ENCODE results near the gene DCDC1. TPM values are rescaled to one million over a fixed set of nuclear protein-coding genes. Genes with fewer than 3 reads are reported as not detected.
"Not testable (repeated sequence)": the region's sequence is repeated elsewhere in the genome, so short reads cannot be mapped to it uniquely, and the experiment has no call there.

Gene DCDC1
- total RNA-seq, 1 donor from 2014 or later = 0.93 TPM

DNA sequence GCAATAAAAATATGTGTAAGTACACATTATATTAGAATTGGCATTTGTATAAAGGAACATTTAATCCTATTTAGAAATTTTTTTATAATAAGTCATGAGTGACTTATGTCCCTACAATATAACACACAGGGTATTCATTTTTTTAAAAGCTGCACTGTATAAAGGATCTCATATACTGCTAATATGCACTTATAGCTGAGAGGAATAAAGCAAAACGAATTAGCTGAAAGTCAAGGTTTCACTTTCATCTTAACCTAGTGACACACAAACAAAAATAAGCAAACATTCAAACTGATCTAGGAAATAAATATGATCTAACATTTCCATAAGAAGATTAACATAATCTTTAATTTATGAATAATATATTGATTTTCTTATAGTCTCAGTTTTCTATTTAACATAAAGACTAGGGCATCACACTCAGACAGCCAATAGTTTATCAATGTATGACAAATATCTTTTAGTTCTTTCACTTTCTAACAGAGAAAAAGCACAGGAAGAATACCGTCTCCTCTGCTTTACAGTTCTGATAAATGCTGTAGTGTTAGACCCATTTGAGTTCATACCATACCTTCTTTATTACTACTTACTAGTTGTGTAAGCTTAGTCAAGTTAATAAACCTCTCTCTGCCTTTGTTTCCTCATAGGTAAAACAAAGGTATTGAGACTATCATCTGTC is 42.9 kb downstream of the DCDC1 start:
- no peaks in the 10 kb centered on the region for H3K4me1 ChIP-seq
- no peak for TF ChIP-seq CTCF (IDR thresholded peaks at IDR 0.05)
- DNase-seq (no peak), ATAC-seq (no peak)
- H3K27me3 ChIP-seq = no peaks in the 10 kb centered on the region
- no peaks in the 10 kb centered on the region for H3K36me3 ChIP-seq
- H3K4me3 ChIP-seq = no peak overlapping the region
- intact Hi-C loops (cut with DNase I) = no loop called here
- no peaks in the 10 kb centered on the region for H3K9me3 ChIP-seq
- no peak overlapping the region for H3K27ac ChIP-seq

- Histone ChIP-seq H3K36me3 (no peaks in the 10 kb centered on the region), H3K27me3 (no peaks in the 10 kb centered on the region), H3K4me3 (no peak overlapping the region), H3K27ac (no peak overlapping the region), H3K9me3 (no peaks in the 10 kb centered on the region), H3K4me1 (no peaks in the 10 kb centered on the region)
- no peak for TF ChIP-seq CTCF (IDR thresholded peaks at IDR 0.05)
- no peak for DNase-seq
- no peak for ATAC-seq
- intact Hi-C loops (cut with DNase I) = no loop called here
These were observed 44.4 kb downstream of the DCDC1 start for GRCh38 chr11:31325160-31325559.

- no peak overlapping the region for H3K4me3 ChIP-seq
- no peaks in the 10 kb centered on the region for H3K9me3 ChIP-seq
- ATAC-seq (no peak), DNase-seq (no peak)
- H3K36me3 ChIP-seq = no peaks in the 10 kb centered on the region
- no peaks in the 10 kb centered on the region for H3K27me3 ChIP-seq
- no peak overlapping the region for H3K27ac ChIP-seq
- H3K4me1 ChIP-seq = no peaks in the 10 kb centered on the region
- intact Hi-C loops (cut with DNase I) = no loop called here
- TF ChIP-seq CTCF (IDR thresholded peaks at IDR 0.05) = no peak
These were observed 46.4 kb downstream of the DCDC1 start for GRCh38 chr11:31323145-31323544.

GRCh38 chr11:31321494-31321893 is 48.0 kb downstream of the DCDC1 start:
- H3K4me1 ChIP-seq; DNase-seq; ATAC-seq; intact Hi-C loops (cut with DNase I); H3K27me3 ChIP-seq; H3K4me3 ChIP-seq; H3K9me3 ChIP-seq; H3K27ac ChIP-seq; H3K36me3 ChIP-seq: not testable (repeated sequence)

DNA sequence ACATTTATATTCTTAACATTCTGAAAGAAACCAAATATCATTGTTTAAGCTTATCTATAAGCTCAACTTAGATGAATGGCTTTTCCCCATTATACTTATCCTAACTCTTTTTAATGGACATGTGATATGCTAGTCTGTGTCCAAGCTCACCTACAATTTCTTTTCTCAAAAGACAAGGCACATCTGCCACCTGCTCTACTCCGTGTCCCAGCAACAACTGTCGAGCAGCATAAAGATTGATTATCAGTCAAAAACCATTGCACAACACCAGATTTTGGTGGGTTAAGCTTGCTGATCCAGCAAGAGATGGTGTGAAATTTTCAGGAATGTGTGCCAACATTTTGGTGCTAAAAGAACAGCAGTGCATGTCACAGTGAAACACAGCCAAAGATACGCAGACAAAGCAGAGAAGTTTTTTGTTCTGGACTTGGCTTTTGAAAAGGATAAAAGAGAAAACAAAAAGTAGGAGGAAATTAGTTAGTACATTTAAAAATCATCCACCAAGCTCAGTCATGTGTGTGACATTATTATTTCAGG is 65.8 kb downstream of the DCDC1 start:
- Histone ChIP-seq H3K27me3 (no peaks in the 10 kb centered on the region), H3K27ac (no peak overlapping the region), H3K4me1 (no peaks in the 10 kb centered on the region), H3K9me3 (no peaks in the 10 kb centered on the region), H3K36me3 (no peaks in the 10 kb centered on the region), H3K4me3 (no peak overlapping the region)
- DNase-seq (no peak), ATAC-seq (no peak)
- TF ChIP-seq CTCF (IDR thresholded peaks at IDR 0.05) = no peak
- intact Hi-C loops (cut with DNase I) = no loop called here

DNA sequence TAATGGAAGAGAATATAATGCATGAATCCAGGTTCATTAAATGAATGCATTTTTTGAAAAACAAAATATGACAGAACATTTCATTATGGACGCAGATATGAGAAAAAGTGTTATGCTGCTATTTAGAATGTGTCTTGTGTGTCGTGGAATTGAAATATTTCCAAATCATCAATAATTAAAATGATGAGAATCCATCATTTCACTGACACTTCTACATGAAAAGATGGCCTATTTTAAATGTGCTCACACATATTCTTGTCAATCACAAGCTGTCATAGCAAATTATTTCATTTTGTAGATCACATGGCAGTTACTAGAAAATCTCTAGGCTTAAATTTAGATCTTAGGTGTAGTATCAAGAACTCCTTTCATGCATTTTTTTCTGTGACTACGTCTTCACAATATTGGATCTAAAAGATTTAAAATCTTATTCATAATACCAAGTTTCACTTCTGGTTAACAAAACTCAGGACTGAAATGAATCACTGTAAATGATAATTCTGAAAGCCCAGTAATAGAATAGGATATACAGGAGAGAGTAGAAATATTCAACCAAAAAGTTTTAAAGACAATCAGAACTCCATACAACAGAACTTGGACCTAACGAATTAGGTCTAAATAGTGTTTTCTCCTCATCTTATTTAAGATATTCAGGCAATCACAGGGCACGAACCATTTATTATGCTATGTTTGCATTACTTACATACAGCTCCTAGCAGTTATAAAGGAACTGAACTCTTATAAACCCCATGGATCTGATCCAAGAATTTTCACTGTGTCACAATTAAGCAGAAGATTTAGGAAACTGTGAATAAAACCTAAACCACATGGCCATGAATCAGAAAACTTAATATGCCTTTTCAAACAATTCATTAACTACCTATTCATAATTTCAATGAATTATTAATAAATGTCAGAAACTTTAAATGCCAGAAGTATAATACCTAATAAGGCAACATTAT is 67.7 kb downstream of the DCDC1 start:
- intact Hi-C loops (cut with DNase I) = no loop called here
- no peaks in the 10 kb centered on the region for H3K36me3 ChIP-seq
- no peaks in the 10 kb centered on the region for H3K4me1 ChIP-seq
- DNase-seq (no peak), ATAC-seq (no peak)
- H3K27me3 ChIP-seq = no peaks in the 10 kb centered on the region
- H3K27ac ChIP-seq = no peak overlapping the region
- no peak for TF ChIP-seq CTCF (IDR thresholded peaks at IDR 0.05)
- no peak overlapping the region for H3K4me3 ChIP-seq
- H3K9me3 ChIP-seq = no peaks in the 10 kb centered on the region
